Activated CD4-positive, alpha-beta T cell treated with anti-CD3 and anti-CD28 coated beads, Interleukin-2, amount 10 ng/mL, durations not matched to agents 7 days and 5 days (primary cell): ENCODE results near the gene MAPK1. TPM values are rescaled to one million over a fixed set of nuclear protein-coding genes. Genes with fewer than 3 reads are reported as not detected.
"Not testable (repeated sequence)": the region's sequence is repeated elsewhere in the genome, so short reads cannot be mapped to it uniquely, and the experiment has no call there.

Experiments used
- CTCF ChIA-PET: fragments of 350-600 bp; sonication (Branson Sonifier 250); formaldehyde crosslinking; loops from one replicate; lab custom pipeline; 2021; ENCODE audit warnings: antibody characterized with exemption; lab: Charles Lee
- POLR2A ChIA-PET: fragments of 350-600 bp; sonication (Branson Sonifier 250); formaldehyde crosslinking; loops from one replicate; lab custom pipeline; 2021; ENCODE audit warnings: antibody characterized with exemption; lab: Charles Lee
- DNase-seq: peaks from one replicate; pipeline ENCODE4 v3.0.0-alpha.2; 2020
- H3K27ac Mint-ChIP-seq: one replicate; pipeline ENCODE4 v1.8.0; 2021; ENCODE audit warnings: mild to moderate bottlenecking, moderate library complexity, mixed read lengths
- H3K27me3 Mint-ChIP-seq: one replicate; pipeline ENCODE4 v1.8.0; 2021; ENCODE audit warnings: mixed read lengths
- H3K36me3 Mint-ChIP-seq: one replicate; pipeline ENCODE4 v1.8.0; 2021; ENCODE audit warnings: low read depth, mixed read lengths
- H3K4me1 Mint-ChIP-seq: one replicate; pipeline ENCODE4 v1.8.0; 2021; ENCODE audit warnings: mixed read lengths
- H3K4me3 Mint-ChIP-seq: one replicate; pipeline ENCODE4 v1.8.0; 2021; ENCODE audit warnings: mild to moderate bottlenecking, moderate library complexity, mixed read lengths
- H3K9me3 Mint-ChIP-seq: one replicate; pipeline ENCODE4 v1.8.0; 2021; ENCODE audit warnings: mixed read lengths
- total RNA-seq, 2 experiments: library from RNA; stranded (reverse); gene quantifications; one replicate each; pipeline ENCODE4 v1.2.3, GENCODE V29; 2021

MAPK1 gene
- total RNA-seq, 2 experiments from 2014 or later = 123 to 139 TPM

- H3K4me1 Mint-ChIP-seq = no peaks in the 10 kb centered on the region
- POLR2A ChIA-PET = interaction anchor here (0.6 kb wide), 1 partner anchor 678 kb away, joined by 3 read pairs; no protein-coding TSS in a partner anchor
- no peaks in the 10 kb centered on the region for H3K36me3 Mint-ChIP-seq
- H3K9me3 Mint-ChIP-seq = no peaks in the 10 kb centered on the region
- H3K27ac Mint-ChIP-seq = no peak overlapping the region
- H3K27me3 Mint-ChIP-seq = peaks cover 5% of the 10 kb centered on the region
- CTCF ChIA-PET = interaction anchor here (0.7 to 1.4 kb wide), 3 partner anchors 9 to 1032 kb away, joined by 3 to 4 read pairs (median 3); no protein-coding TSS in a partner anchor
- no peak for DNase-seq
- H3K4me3 Mint-ChIP-seq = no peak overlapping the region
Measured at GRCh38 chr22:21898354-21898896, 31.0 kb upstream of the MAPK1 start.

- H3K4me1 Mint-ChIP-seq = no peaks in the 10 kb centered on the region
- H3K9me3 Mint-ChIP-seq = no peaks in the 10 kb centered on the region
- CTCF ChIA-PET = interaction anchor here (0.8 kb wide), 1 partner anchor 9 kb away, joined by 6 read pairs; no protein-coding TSS in a partner anchor
- no peak overlapping the region for H3K4me3 Mint-ChIP-seq
- no peak overlapping the region for H3K27ac Mint-ChIP-seq
- H3K27me3 Mint-ChIP-seq = peaks cover 5% of the 10 kb centered on the region
- POLR2A ChIA-PET = no interaction called here
- no peaks in the 10 kb centered on the region for H3K36me3 Mint-ChIP-seq
- DNase-seq = no peak
Measured at GRCh38 chr22:21896951-21897513, 29.6 kb upstream of the MAPK1 start.

- DNase-seq, H3K4me3 Mint-ChIP-seq, POLR2A ChIA-PET, CTCF ChIA-PET, H3K4me1 Mint-ChIP-seq, H3K27ac Mint-ChIP-seq, H3K9me3 Mint-ChIP-seq, H3K36me3 Mint-ChIP-seq, H3K27me3 Mint-ChIP-seq: not testable (repeated sequence)
Measured at GRCh38 chr22:21896275-21896674, 28.8 kb upstream of the MAPK1 start.

GRCh38 chr22:21894799-21895198 lies 27.4 kb upstream of the MAPK1 start:
- no peak overlapping the region for H3K27ac Mint-ChIP-seq
- POLR2A ChIA-PET = no interaction called here
- H3K4me1 Mint-ChIP-seq = no peaks in the 10 kb centered on the region
- H3K27me3 Mint-ChIP-seq = peaks cover 5% of the 10 kb centered on the region
- no peaks in the 10 kb centered on the region for H3K9me3 Mint-ChIP-seq
- H3K36me3 Mint-ChIP-seq = no peaks in the 10 kb centered on the region
- no peak for DNase-seq
- no peak overlapping the region for H3K4me3 Mint-ChIP-seq
- CTCF ChIA-PET = no interaction called here

GRCh38 chr22:21889251-21889990 lies 22.0 kb upstream of the MAPK1 start:
- POLR2A ChIA-PET = no interaction called here
- Mint-ChIP-seq H3K4me3 (no peak overlapping the region), H3K27ac (no peak overlapping the region), H3K27me3 (peaks cover 5% of the 10 kb centered on the region), H3K4me1 (no peaks in the 10 kb centered on the region), H3K9me3 (no peaks in the 10 kb centered on the region), H3K36me3 (no peaks in the 10 kb centered on the region)
- CTCF ChIA-PET = interaction anchor here (1.5 kb wide), 1 partner anchor 9 kb away, joined by 3 read pairs; no protein-coding TSS in a partner anchor
- DNase-seq = no peak

GRCh38 chr22:21887841-21888240 lies 20.4 kb upstream of the MAPK1 start:
- no peak overlapping the region for H3K27ac Mint-ChIP-seq
- no peak for DNase-seq
- H3K4me3 Mint-ChIP-seq = no peak overlapping the region
- H3K36me3 Mint-ChIP-seq = no peaks in the 10 kb centered on the region
- POLR2A ChIA-PET = interaction anchor here (0.6 kb wide), 1 partner anchor 8 kb away, joined by 7 read pairs; no protein-coding TSS in a partner anchor
- H3K9me3 Mint-ChIP-seq = no peaks in the 10 kb centered on the region
- no peaks in the 10 kb centered on the region for H3K27me3 Mint-ChIP-seq
- no peaks in the 10 kb centered on the region for H3K4me1 Mint-ChIP-seq
- CTCF ChIA-PET = interaction anchor here (0.6 to 0.7 kb wide), 2 partner anchors 9 to 149 kb away, joined by 4 to 6 read pairs; no protein-coding TSS in a partner anchor

GRCh38 chr22:21883930-21884329 lies 16.5 kb upstream of the MAPK1 start:
- H3K4me3 Mint-ChIP-seq, H3K36me3 Mint-ChIP-seq, H3K4me1 Mint-ChIP-seq, POLR2A ChIA-PET, H3K27ac Mint-ChIP-seq, CTCF ChIA-PET, DNase-seq, H3K27me3 Mint-ChIP-seq, H3K9me3 Mint-ChIP-seq: not testable (repeated sequence)

GRCh38 chr22:21882754-21883333 lies 15.4 kb upstream of the MAPK1 start:
- H3K27me3 Mint-ChIP-seq, H3K36me3 Mint-ChIP-seq, H3K4me3 Mint-ChIP-seq, H3K27ac Mint-ChIP-seq, CTCF ChIA-PET, H3K9me3 Mint-ChIP-seq, H3K4me1 Mint-ChIP-seq, POLR2A ChIA-PET, DNase-seq: not testable (repeated sequence)

- no peak for DNase-seq
- H3K4me3 Mint-ChIP-seq = no peak overlapping the region
- H3K27ac Mint-ChIP-seq = no peak overlapping the region
- ChIA-PET POLR2A (no interaction called here), CTCF (no interaction called here)
- H3K27me3 Mint-ChIP-seq = no peaks in the 10 kb centered on the region
- no peaks in the 10 kb centered on the region for H3K9me3 Mint-ChIP-seq
- H3K36me3 Mint-ChIP-seq = no peaks in the 10 kb centered on the region
- peaks cover 2% of the 10 kb centered on the region for H3K4me1 Mint-ChIP-seq
Measured at GRCh38 chr22:21881841-21882753, 14.7 kb upstream of the MAPK1 start.

- H3K27ac Mint-ChIP-seq = no peak overlapping the region
Measured at GRCh38 chr22:21876486-21877176, 9.2 kb upstream of the MAPK1 start.

GRCh38 chr22:21874953-21875352 lies 7.5 kb upstream of the MAPK1 start:
- POLR2A ChIA-PET, H3K9me3 Mint-ChIP-seq, H3K27me3 Mint-ChIP-seq, H3K27ac Mint-ChIP-seq, H3K4me3 Mint-ChIP-seq, CTCF ChIA-PET, H3K36me3 Mint-ChIP-seq, DNase-seq: not testable (repeated sequence)
- peaks cover 13% of the 10 kb centered on the region for H3K4me1 Mint-ChIP-seq

More at GRCh38 chr22:21876486-21877176, 9.2 kb upstream of the MAPK1 start:
- no peak overlapping the region for H3K4me3 Mint-ChIP-seq
- no peaks in the 10 kb centered on the region for H3K27me3 Mint-ChIP-seq
- CTCF ChIA-PET = interaction anchor here (0.6 kb wide), 1 partner anchor 48 kb away, joined by 3 read pairs; no protein-coding TSS in a partner anchor
- peaks cover 13% of the 10 kb centered on the region for H3K4me1 Mint-ChIP-seq
- no peaks in the 10 kb centered on the region for H3K36me3 Mint-ChIP-seq
- no peak for DNase-seq
- POLR2A ChIA-PET = interaction anchor here (0.6 kb wide), 1 partner anchor 372 kb away, joined by 6 read pairs; no protein-coding TSS in a partner anchor
- H3K9me3 Mint-ChIP-seq = no peaks in the 10 kb centered on the region
